Activated gamma-delta T cell treated with anti-CD3 and anti-CD28 coated beads, Interleukin-2, amount 50 U/mL, for 16 hours (primary cell): ENCODE measurements around the gene CDK2.
A peak's percentile ranks its signal among the peaks of the same experiment; 100 is the strongest.
"Not testable (repeated sequence)": the region's sequence is repeated elsewhere in the genome, so short reads cannot be mapped to it uniquely, and the experiment has no call there.

ENCODE experiments used
- DNase-seq: peaks from one replicate; pipeline ENCODE4 v3.0.0-alpha.2; 2020; ENCODE audit warnings: low read depth

CDK2 gene

GRCh38 chr12:55966408-55967281 lies at the start of gene CDK2:
CDK2 (plus strand) TSS chr12:55966830; CDS start chr12:55967009, 179 bp downstream.
- peak; percentile 81 for DNase-seq

- DNase-seq: not testable (repeated sequence)
Measured at GRCh38 chr12:55919032-55919431, 47.6 kb upstream of the CDK2 start.

- DNase-seq: no peak
Measured at GRCh38 chr12:55922126-55922525, 44.5 kb upstream of the CDK2 start.

GRCh38 chr12:55923648-55924047 lies 43.0 kb upstream of the CDK2 start:
- DNase-seq: not testable (repeated sequence)

DNA sequence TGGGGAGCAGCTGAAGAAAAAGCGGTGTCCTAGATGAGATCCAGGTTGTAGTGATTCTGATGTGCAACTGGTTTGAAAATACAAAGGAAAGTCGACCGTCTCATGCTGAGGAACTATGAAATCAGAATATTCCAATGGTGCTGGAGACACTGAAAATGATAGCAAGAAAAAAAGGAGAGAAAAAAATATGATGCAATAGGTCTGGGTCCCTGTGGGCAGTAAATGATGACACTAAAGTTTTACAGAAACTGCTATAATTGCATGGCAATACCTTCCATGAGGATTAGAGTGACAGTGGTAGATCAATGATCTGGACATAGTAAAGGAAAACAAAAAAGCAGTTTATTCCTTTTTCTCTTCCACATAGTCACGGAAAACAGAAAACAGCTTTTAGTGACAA lies 41.3 kb upstream of the CDK2 start:
- DNase-seq: no peak

DNA sequence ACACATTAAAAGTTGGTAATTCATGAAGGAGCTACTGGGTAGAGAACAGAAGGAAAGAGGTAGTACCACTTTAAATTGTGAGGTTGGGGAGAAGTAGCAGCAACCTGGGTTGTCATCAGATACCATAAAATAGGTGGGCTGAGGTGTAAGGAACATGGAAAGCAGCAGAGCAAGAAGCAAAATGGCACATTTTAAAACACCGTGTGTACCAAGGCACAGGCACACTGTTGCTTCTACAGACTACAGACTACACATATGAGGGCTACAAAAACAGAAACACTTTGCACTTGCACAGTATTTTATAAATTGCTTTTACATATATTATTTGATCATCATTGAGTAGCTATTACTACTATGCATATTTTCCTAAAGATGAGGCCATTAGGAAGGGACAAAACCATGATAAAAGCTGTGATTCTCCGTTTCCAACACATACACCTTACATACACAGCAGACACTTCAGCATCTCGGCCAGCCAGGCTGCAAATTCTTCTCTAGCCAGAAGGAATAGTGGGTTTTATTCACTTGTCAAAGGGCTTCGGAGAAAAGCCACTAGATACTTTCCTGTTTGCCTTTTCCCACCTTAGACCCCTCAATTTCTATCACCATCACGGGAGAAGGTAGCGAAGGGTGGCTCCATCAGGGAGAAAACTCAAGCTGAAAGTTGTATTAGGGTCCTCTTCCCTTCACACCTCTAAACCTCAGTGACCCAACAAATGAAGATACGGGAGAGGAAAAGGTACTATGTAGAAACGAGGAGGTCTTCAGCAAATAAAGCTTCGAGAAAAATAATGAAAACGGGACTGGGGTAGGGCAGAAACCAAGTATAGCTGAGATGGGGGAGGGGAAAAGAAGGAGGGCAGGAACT lies 40.5 kb upstream of the CDK2 start:
- DNase-seq: no peak

- DNase-seq: peak; percentile 84
Measured at GRCh38 chr12:55926738-55927587, 39.7 kb upstream of the CDK2 start.

DNA sequence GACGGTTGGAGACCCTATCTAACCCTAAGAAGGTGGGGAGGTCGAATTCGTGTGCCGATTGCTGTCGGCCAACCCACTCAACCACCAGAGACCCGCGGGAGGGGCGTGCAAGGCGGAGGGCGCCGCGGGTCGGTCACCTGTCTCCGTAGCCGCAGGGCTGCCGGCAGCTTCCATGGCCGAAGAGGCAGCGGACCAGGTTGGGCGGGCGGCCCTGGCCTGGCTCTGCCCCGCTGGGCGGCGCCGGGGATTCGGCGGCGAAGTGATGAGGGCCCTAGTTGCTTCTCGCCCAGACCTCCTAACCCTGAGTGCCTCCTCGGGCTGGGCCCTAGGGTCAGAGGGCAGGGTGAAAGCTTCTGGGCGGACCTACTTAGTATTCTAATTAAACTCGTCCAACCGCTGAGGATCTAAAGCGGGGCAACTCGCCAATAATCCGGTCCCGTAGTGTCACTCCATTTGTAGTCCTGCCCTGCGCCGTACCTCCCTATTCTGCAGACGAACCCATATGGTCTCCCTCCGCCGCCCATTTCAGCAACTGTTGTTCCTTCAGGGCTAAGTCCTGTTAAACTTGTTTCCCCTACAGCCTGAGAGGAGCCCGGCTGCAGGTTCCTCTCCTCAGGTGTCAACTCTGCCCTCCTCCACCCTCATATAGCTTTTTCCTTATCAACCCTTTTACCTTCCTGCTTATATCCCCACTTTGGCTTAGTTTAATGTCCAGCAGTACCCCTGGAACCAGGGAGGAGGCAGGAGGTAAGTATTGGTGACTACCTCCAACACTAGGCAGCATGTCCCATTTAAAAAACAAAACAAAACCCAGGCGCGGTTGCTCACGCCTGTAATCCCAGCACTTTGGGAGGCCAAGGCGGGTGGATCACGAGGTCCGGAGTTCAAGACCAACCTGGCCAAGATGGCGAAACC lies 38.8 kb upstream of the CDK2 start, which contains the start of gene PYM1:
Gene PYM1 (minus strand): TSS at position 307 of the 915 bp plus-strand sequence. CDS start 133 bp downstream, at position 174.
- DNase-seq: peak; percentile 30

- peak; percentile 73 for DNase-seq
Measured at GRCh38 chr12:55929306-55929791, 37.3 kb upstream of the CDK2 start.

- DNase-seq: peak; percentile 59
Measured at GRCh38 chr12:55930771-55931316, 35.8 kb upstream of the CDK2 start, which contains the start of gene DGKA. DGKA (plus strand) TSS chr12:55931162; CDS start chr12:55936504, 5,342 bp downstream.

DNA sequence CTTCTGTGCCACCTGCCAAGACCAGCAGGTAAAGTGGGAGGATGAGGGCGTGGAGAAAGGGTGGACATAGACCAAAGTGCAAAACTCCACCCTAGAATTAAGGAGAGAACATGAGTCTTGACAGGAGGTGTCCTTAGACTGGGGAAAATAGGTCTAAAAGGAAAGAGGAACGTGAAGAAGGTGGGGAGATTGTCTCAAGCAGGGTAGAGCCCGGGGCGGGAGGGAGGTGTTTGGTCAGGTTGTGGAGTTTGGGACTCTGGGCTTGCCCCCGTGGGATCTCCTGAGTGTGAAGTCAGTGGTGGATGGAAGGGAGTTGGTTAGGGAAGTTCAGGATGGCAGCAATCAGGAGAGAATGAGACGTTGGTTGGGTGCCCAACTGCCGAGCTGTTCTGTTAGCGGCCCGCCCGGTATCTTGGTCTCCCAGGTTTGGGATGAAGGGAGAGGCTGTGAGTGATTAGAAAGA lies 35.3 kb upstream of the CDK2 start:
- DNase-seq: no peak

DNA sequence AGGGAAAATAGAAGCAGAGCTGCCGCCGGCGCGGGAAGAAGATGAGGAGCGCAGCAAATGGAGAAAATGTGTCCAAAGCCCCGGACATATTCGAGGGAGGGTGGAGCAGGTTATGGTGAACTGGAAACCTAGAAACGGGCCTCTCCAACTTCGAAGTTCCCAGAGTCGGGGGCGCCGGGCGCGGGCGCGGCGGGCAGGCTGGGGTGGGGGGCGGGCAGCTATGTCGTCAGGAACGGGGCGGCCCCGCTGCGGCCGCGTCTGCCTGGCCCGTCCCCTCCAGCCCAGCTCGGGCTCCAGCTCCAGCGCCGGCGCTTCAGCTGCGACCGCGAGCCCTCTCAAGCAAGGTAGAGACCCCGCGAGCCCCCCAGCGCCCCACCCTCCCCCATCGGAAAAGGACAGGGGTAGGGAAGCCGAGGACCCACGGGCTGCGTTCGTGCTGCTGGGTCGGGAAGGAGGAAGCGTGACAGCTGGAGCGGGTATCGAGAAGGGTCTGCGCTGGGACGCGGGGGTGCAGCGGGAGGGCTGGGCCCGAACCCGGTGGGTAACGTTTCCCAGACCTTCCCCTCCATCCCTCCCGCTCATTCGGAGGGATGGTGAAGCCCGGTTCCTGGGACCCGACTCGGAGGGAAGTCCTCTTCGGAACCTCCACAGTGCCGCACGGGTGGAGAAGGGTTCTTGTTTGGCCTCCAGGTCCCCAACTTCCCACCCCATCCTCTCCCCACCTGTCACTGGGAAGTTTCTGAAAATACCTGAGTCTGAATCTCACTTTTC lies 34.7 kb upstream of the CDK2 start:
- DNase-seq: no peak

DNA sequence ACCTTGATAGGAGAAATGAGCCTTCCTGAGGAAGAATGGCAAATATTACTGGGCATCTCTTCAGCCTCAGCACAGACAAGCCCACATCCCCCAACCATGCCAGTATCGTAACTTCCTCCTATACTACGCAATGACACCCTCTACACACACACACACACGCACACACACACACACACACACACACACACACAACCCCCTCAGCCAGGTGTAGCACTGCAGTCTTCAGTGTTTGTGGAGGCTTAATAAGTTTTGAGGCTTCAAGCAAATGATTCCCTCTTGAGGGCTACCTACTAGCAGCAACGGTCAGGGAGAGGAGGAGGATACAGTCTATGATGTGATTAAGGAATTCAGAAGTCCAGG lies 34.1 kb upstream of the CDK2 start:
- DNase-seq: peak; percentile 38

- DNase-seq: no peak
Measured at GRCh38 chr12:55933169-55933798, 33.3 kb upstream of the CDK2 start.

- no peak for DNase-seq
Measured at GRCh38 chr12:55933799-55934742, 32.6 kb upstream of the CDK2 start.

DNA sequence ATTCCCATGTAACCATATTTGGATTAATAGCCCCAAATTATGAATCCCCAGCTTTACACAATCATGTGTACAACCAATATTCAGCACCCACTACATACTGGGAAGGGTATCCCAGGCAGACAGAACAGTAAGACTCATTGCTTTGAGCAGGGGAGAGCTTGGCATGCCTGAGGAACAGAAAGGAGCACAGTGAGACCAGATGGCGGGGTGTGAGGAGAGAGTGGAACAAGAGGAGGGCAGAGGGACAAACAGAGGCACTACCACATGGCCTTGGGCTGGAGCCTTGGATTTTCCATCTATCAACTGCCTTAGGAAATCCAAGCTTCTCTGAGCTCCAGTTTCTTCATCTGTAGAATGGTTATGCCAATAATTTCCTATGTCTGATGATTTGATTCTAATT lies 31.9 kb upstream of the CDK2 start:
- DNase-seq: no peak

- DNase-seq: no peak
Measured at GRCh38 chr12:55935738-55936151, 30.9 kb upstream of the CDK2 start.

GRCh38 chr12:55937981-55938380 lies 28.6 kb upstream of the CDK2 start:
- no peak for DNase-seq
